ENCODE data around the gene HMGA1.

DNA sequence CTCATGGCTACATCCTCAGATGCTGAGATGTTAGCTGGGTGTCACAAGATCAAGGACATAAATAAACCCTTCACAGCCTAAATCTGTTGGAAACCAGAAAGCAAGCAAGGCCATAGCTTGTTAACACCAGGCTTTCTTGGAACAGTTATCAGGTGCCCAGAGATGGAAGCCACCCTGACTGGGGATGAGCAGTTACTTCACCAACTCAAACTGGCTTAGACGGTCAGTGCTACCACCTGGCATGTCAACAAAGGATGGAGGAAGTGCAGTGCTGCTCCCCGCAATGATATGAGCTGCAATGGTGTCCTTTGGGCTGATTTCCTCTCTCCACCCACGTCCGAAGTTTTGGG lies 41.1 kb downstream of the HMGA1 start:
- TF ChIP-seq EP300 (IDR thresholded peaks at IDR 0.05; ENCODE audit: borderline replicate concordance in 1 of 2, low read depth in 1 of 2, low read length in 1 of 2) (no peak), MXI1 (IDR thresholded peaks at IDR 0.05; ENCODE audit: low read depth, low read length) (no peak), GABPA (IDR thresholded peaks at IDR 0.05; ENCODE audit: low read depth) (no peak), POLR2AphosphoS5 (IDR thresholded peaks at IDR 0.05; ENCODE audit: low read depth, low read length) (no peak), SMC3 (IDR thresholded peaks at IDR 0.05; ENCODE audit: low read depth, low read length) (no peak)
- TF ChIP-seq, protein P1, sequence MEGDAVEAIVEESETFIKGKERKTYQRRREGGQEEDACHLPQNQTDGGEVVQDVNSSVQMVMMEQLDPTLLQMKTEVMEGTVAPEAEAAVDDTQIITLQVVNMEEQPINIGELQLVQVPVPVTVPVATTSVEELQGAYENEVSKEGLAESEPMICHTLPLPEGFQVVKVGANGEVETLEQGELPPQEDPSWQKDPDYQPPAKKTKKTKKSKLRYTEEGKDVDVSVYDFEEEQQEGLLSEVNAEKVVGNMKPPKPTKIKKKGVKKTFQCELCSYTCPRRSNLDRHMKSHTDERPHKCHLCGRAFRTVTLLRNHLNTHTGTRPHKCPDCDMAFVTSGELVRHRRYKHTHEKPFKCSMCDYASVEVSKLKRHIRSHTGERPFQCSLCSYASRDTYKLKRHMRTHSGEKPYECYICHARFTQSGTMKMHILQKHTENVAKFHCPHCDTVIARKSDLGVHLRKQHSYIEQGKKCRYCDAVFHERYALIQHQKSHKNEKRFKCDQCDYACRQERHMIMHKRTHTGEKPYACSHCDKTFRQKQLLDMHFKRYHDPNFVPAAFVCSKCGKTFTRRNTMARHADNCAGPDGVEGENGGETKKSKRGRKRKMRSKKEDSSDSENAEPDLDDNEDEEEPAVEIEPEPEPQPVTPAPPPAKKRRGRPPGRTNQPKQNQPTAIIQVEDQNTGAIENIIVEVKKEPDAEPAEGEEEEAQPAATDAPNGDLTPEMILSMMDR (IDR thresholded peaks at IDR 0.05): no peak
- TF ChIP-seq, protein P2, sequence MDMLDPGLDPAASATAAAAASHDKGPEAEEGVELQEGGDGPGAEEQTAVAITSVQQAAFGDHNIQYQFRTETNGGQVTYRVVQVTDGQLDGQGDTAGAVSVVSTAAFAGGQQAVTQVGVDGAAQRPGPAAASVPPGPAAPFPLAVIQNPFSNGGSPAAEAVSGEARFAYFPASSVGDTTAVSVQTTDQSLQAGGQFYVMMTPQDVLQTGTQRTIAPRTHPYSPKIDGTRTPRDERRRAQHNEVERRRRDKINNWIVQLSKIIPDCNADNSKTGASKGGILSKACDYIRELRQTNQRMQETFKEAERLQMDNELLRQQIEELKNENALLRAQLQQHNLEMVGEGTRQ (IDR thresholded peaks at IDR 0.05; ENCODE audit: borderline replicate concordance, low read depth, low read length): no peak
- TF ChIP-seq, protein P3, sequence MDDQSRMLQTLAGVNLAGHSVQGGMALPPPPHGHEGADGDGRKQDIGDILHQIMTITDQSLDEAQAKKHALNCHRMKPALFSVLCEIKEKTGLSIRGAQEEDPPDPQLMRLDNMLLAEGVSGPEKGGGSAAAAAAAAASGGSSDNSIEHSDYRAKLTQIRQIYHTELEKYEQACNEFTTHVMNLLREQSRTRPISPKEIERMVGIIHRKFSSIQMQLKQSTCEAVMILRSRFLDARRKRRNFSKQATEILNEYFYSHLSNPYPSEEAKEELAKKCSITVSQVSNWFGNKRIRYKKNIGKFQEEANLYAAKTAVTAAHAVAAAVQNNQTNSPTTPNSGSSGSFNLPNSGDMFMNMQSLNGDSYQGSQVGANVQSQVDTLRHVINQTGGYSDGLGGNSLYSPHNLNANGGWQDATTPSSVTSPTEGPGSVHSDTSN (IDR thresholded peaks at IDR 0.05): no peak
- TF ChIP-seq, protein P4, sequence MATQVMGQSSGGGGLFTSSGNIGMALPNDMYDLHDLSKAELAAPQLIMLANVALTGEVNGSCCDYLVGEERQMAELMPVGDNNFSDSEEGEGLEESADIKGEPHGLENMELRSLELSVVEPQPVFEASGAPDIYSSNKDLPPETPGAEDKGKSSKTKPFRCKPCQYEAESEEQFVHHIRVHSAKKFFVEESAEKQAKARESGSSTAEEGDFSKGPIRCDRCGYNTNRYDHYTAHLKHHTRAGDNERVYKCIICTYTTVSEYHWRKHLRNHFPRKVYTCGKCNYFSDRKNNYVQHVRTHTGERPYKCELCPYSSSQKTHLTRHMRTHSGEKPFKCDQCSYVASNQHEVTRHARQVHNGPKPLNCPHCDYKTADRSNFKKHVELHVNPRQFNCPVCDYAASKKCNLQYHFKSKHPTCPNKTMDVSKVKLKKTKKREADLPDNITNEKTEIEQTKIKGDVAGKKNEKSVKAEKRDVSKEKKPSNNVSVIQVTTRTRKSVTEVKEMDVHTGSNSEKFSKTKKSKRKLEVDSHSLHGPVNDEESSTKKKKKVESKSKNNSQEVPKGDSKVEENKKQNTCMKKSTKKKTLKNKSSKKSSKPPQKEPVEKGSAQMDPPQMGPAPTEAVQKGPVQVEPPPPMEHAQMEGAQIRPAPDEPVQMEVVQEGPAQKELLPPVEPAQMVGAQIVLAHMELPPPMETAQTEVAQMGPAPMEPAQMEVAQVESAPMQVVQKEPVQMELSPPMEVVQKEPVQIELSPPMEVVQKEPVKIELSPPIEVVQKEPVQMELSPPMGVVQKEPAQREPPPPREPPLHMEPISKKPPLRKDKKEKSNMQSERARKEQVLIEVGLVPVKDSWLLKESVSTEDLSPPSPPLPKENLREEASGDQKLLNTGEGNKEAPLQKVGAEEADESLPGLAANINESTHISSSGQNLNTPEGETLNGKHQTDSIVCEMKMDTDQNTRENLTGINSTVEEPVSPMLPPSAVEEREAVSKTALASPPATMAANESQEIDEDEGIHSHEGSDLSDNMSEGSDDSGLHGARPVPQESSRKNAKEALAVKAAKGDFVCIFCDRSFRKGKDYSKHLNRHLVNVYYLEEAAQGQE (IDR thresholded peaks at IDR 0.05; ENCODE audit: low read depth, low read length): no peak
